SK-N-SH treated with all-trans-retinoic acid at 6 μM for 48 hours (cell line): ENCODE measurements around the gene CFAP70.

ENCODE experiments used
- ATAC-seq: fragments of 200-7000 bp; cut with Tn5 transposase; 3 replicates; pipeline ENCODE4 v1.9.1; 2020; ENCODE audit warnings: mild to moderate bottlenecking, moderate library complexity
- ARNTL ChIP-seq: fragments of 450-650 bp; formaldehyde crosslinking; IDR thresholded peaks from 2 replicates; pipeline ENCODE4 v1.5.0; 2020; ENCODE audit warnings: low read depth, mild to moderate bottlenecking, moderate library complexity, borderline replicate concordance
- BACH2 ChIP-seq: fragments of 250-450 bp; sonication (Bioruptor Pico); IDR thresholded peaks from 2 replicates; pipeline ENCODE4 v1.9.0; 2021; ENCODE audit warnings: mild to moderate bottlenecking, borderline replicate concordance
- CREB5 ChIP-seq: fragments of 250-450 bp; sonication (Bioruptor Pico); IDR thresholded peaks from 2 replicates; pipeline ENCODE4 v1.5.1; 2020; ENCODE audit warnings: low read depth, mild to moderate bottlenecking, moderate library complexity
- CSDC2 ChIP-seq: fragments of 250-450 bp; sonication (Bioruptor Pico); IDR thresholded peaks from 2 replicates; pipeline ENCODE4 v1.5.0; 2020; ENCODE audit warnings: mild to moderate bottlenecking, moderate library complexity
- ESRRG ChIP-seq: fragments of 250-450 bp; sonication (Bioruptor Pico); IDR thresholded peaks from 2 replicates; pipeline ENCODE4 v1.6.1; 2021; ENCODE audit warnings: mild to moderate bottlenecking
- GLIS3 ChIP-seq: fragments of 250-450 bp; sonication (Bioruptor Pico); IDR thresholded peaks from 2 replicates; pipeline ENCODE4 v1.5.0; 2020; ENCODE audit warnings: mild to moderate bottlenecking, moderate library complexity
- ISL1 ChIP-seq: fragments of 250-450 bp; sonication (Bioruptor Pico); IDR thresholded peaks from 2 replicates; pipeline ENCODE4 v2.1.2; 2022; ENCODE audit warnings: mild to moderate bottlenecking, moderate library complexity
- OSR1 ChIP-seq: fragments of 250-450 bp; sonication (Bioruptor Pico); IDR thresholded peaks from 2 replicates; pipeline ENCODE4 v1.8.0; 2022; ENCODE audit warnings: moderate library complexity, mild to moderate bottlenecking, inconsistent platforms
- PATZ1 ChIP-seq: fragments of 250-450 bp; sonication (Bioruptor Pico); IDR thresholded peaks from 2 replicates; pipeline ENCODE4 v1.8.0; 2020; ENCODE audit warnings: mild to moderate bottlenecking, moderate library complexity, borderline replicate concordance
- POU6F1 ChIP-seq: fragments of 250-450 bp; sonication (Bioruptor Pico); IDR thresholded peaks from 2 replicates; pipeline ENCODE4 v1.8.0; 2021; ENCODE audit warnings: low read depth, mild to moderate bottlenecking, moderate library complexity, borderline replicate concordance
- PPARA ChIP-seq: fragments of 250-450 bp; sonication (Bioruptor Pico); IDR thresholded peaks from 2 replicates; pipeline ENCODE4 v1.5.0; 2020; ENCODE audit warnings: mild to moderate bottlenecking, borderline replicate concordance
- RARB ChIP-seq: fragments of 250-450 bp; sonication (Bioruptor Pico); IDR thresholded peaks from 2 replicates; pipeline ENCODE4 v1.8.0; 2021; ENCODE audit warnings: mild to moderate bottlenecking, moderate library complexity
- SNAI2 ChIP-seq: fragments of 250-450 bp; sonication (Bioruptor Pico); IDR thresholded peaks from 2 replicates; pipeline ENCODE4 v1.5.0; 2020; ENCODE audit warnings: mild to moderate bottlenecking, moderate library complexity
- TCF4 ChIP-seq: fragments of 250-450 bp; sonication (Bioruptor Pico); IDR thresholded peaks from 2 replicates; pipeline ENCODE4 v1.8.0; 2021; ENCODE audit warnings: mild to moderate bottlenecking, moderate library complexity, borderline replicate concordance
- TOX ChIP-seq: fragments of 250-450 bp; sonication (Bioruptor Pico); IDR thresholded peaks from 2 replicates; pipeline ENCODE4 v1.8.0; 2021; ENCODE audit warnings: mild to moderate bottlenecking, moderate library complexity, borderline replicate concordance
- ZC3H10 ChIP-seq: fragments of 250-450 bp; sonication (Bioruptor Pico); IDR thresholded peaks from 2 replicates; pipeline ENCODE4 v1.5.1; 2021; ENCODE audit warnings: mild to moderate bottlenecking, moderate library complexity
- ZFP3 ChIP-seq: fragments of 250-450 bp; sonication (Bioruptor Pico); IDR thresholded peaks from 2 replicates; pipeline ENCODE4 v1.5.0; 2020; ENCODE audit warnings: mild to moderate bottlenecking, moderate library complexity
- ZNF565 ChIP-seq: fragments of 450-650 bp; formaldehyde crosslinking; conservative IDR thresholded peaks from 2 replicates; pipeline ENCODE4 v1.5.0; 2020; ENCODE audit warnings: low read depth, mild to moderate bottlenecking, moderate library complexity
- ZNF70 ChIP-seq: fragments of 450-650 bp; formaldehyde crosslinking; IDR thresholded peaks from 2 replicates; pipeline ENCODE4 v1.5.0; 2020; ENCODE audit warnings: mild to moderate bottlenecking, moderate library complexity
- ZNF8 ChIP-seq: fragments of 450-650 bp; formaldehyde crosslinking; IDR thresholded peaks from 2 replicates; pipeline ENCODE4 v1.5.0; 2020; ENCODE audit warnings: mild to moderate bottlenecking, moderate library complexity
- TF ChIP-seq, protein P1 (sequence below): fragments of 250-450 bp; sonication (Bioruptor Pico); IDR thresholded peaks from 2 replicates; pipeline ENCODE4 v1.5.0; 2020; ENCODE audit warnings: mild to moderate bottlenecking, moderate library complexity
- TF ChIP-seq, protein P2 (sequence below): fragments of 250-450 bp; sonication (Bioruptor Pico); IDR thresholded peaks from 2 replicates; pipeline ENCODE4 v1.5.1; 2021; ENCODE audit warnings: mild to moderate bottlenecking, moderate library complexity

Gene CFAP70

GRCh38 chr10:73238990-73239566, 119.6 kb downstream of the CFAP70 start:
- no peak for ATAC-seq
- TF ChIP-seq ZFP3 (CRISPR knock-in tag) (no peak), ZC3H10 (CRISPR knock-in tag) (no peak), CSDC2 (no peak), GLIS3 (CRISPR knock-in tag) (no peak), ZNF565 (CRISPR knock-in tag) (no peak), PPARA (CRISPR knock-in tag) (no peak), PATZ1 (CRISPR knock-in tag) (no peak), RARB (CRISPR knock-in tag) (no peak), OSR1 (CRISPR knock-in tag) (no peak), ZNF8 (CRISPR knock-in tag) (no peak), ARNTL (no peak)

- no peak for TF ChIP-seq PPARA (CRISPR knock-in tag)
- no peak for TF ChIP-seq ARNTL
- TF ChIP-seq SNAI2 (CRISPR knock-in tag): no peak
- no peak for TF ChIP-seq CREB5
- TF ChIP-seq, all 23 proteins: peak for 0
- ATAC-seq: no peak; the same call in 2 of the 3 replicates
Observed at GRCh38 chr10:73234695-73235094, 124.0 kb downstream of the CFAP70 start.

DNA sequence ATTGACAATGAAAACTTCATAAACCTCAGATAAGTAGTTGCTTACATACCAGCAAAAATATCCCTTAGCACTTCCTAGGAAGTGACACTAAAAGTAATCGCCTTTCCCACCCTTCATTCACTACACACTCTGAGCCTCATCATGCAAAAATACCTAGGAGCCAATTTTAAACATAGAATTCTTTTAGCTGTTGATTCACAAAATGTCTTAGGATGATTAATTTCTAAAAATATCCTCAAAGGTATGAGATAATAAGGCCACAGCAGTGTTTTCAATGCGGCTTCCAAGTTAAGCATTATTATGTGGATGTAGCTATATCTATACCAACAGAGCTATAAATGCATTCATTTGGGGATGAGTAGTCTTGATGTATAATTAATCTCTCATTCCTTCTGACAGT, 124.8 kb downstream of the CFAP70 start:
- no peak for TF ChIP-seq ZNF565 (CRISPR knock-in tag)
- no peak for TF ChIP-seq ZNF70
- no peak for TF ChIP-seq TOX (CRISPR knock-in tag)
- TF ChIP-seq ISL1 (CRISPR knock-in tag): no peak
- TF ChIP-seq, protein P1, sequence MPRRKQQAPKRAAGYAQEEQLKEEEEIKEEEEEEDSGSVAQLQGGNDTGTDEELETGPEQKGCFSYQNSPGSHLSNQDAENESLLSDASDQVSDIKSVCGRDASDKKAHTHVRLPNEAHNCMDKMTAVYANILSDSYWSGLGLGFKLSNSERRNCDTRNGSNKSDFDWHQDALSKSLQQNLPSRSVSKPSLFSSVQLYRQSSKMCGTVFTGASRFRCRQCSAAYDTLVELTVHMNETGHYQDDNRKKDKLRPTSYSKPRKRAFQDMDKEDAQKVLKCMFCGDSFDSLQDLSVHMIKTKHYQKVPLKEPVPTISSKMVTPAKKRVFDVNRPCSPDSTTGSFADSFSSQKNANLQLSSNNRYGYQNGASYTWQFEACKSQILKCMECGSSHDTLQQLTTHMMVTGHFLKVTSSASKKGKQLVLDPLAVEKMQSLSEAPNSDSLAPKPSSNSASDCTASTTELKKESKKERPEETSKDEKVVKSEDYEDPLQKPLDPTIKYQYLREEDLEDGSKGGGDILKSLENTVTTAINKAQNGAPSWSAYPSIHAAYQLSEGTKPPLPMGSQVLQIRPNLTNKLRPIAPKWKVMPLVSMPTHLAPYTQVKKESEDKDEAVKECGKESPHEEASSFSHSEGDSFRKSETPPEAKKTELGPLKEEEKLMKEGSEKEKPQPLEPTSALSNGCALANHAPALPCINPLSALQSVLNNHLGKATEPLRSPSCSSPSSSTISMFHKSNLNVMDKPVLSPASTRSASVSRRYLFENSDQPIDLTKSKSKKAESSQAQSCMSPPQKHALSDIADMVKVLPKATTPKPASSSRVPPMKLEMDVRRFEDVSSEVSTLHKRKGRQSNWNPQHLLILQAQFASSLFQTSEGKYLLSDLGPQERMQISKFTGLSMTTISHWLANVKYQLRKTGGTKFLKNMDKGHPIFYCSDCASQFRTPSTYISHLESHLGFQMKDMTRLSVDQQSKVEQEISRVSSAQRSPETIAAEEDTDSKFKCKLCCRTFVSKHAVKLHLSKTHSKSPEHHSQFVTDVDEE (CRISPR knock-in tag): no peak
- no peak for TF ChIP-seq PATZ1 (CRISPR knock-in tag)
- TF ChIP-seq, protein P2, sequence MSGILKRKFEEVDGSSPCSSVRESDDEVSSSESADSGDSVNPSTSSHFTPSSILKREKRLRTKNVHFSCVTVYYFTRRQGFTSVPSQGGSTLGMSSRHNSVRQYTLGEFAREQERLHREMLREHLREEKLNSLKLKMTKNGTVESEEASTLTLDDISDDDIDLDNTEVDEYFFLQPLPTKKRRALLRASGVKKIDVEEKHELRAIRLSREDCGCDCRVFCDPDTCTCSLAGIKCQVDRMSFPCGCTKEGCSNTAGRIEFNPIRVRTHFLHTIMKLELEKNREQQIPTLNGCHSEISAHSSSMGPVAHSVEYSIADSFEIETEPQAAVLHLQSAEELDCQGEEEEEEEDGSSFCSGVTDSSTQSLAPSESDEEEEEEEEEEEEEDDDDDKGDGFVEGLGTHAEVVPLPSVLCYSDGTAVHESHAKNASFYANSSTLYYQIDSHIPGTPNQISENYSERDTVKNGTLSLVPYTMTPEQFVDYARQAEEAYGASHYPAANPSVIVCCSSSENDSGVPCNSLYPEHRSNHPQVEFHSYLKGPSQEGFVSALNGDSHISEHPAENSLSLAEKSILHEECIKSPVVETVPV (CRISPR knock-in tag): no peak
- TF ChIP-seq GLIS3 (CRISPR knock-in tag): no peak
- TF ChIP-seq BACH2 (CRISPR knock-in tag): no peak
- no peak for TF ChIP-seq ZFP3 (CRISPR knock-in tag)
- TF ChIP-seq TCF4 (CRISPR knock-in tag): no peak
- no peak for TF ChIP-seq POU6F1 (CRISPR knock-in tag)
- no peak for TF ChIP-seq ESRRG (CRISPR knock-in tag)
- TF ChIP-seq ARNTL: no peak
- no peak for TF ChIP-seq PPARA (CRISPR knock-in tag)
- ATAC-seq: no peak
